ENCODE data around the gene ANKRD2.
"Not testable (repeated sequence)": the region's sequence is repeated elsewhere in the genome, so short reads cannot be mapped to it uniquely, and the experiment has no call there.

Gene ANKRD2

DNA sequence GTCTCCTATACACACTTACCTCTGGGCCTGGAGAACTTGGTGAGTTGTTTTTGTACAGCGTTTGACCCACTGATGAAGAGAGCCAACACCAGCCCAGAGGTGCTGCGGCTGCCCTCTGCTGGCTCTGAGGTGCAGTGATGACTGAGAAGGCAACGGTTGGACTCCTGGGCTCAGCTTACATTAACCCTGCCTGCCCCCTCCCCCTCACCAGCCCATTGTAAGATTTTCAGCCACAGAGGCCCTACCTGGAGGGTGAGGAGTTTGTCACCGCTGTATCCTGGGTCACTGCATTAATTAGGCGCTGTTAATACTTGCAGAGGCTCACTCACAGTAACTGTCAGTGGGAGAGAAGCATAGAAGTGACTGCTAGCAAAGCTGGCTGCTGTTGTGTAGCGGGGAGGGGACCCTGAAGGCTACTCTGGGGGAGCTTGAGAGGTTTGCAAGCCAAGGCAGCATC, 19.0 kb upstream of the ANKRD2 start:
- H3K4me3 ChIP-seq (ENCODE audit: control insufficient read depth, low read depth, low read length): no peak overlapping the region
- TF ChIP-seq, protein P1, sequence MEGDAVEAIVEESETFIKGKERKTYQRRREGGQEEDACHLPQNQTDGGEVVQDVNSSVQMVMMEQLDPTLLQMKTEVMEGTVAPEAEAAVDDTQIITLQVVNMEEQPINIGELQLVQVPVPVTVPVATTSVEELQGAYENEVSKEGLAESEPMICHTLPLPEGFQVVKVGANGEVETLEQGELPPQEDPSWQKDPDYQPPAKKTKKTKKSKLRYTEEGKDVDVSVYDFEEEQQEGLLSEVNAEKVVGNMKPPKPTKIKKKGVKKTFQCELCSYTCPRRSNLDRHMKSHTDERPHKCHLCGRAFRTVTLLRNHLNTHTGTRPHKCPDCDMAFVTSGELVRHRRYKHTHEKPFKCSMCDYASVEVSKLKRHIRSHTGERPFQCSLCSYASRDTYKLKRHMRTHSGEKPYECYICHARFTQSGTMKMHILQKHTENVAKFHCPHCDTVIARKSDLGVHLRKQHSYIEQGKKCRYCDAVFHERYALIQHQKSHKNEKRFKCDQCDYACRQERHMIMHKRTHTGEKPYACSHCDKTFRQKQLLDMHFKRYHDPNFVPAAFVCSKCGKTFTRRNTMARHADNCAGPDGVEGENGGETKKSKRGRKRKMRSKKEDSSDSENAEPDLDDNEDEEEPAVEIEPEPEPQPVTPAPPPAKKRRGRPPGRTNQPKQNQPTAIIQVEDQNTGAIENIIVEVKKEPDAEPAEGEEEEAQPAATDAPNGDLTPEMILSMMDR (conservative IDR thresholded peaks at IDR 0.05; ENCODE audit: control insufficient read depth, insufficient read depth, low read depth, low read length): peak; percentile 93
- peak; percentile 78 for DNase-seq (ENCODE audit: low read depth)

DNA sequence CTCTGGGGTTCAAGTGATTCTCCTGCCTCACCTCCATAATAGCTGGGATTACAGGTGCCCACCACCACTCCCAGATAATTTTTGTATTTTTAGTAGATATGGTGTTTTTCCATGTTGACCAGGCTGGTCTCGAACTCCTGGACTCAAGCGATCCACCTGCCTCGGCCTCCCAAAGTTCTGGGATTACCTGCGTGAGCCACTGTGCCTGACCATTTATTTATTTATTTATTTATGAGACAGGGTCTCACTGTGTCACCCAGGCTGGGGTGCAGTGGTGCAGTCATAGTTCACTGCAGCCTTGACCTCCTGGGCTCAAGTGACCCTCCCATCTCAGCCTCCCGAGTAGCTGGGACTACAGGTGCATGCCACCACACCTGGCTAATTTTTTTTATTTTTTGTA, 18.2 kb upstream of the ANKRD2 start:
- DNase-seq (ENCODE audit: low read depth); H3K4me3 ChIP-seq (ENCODE audit: control insufficient read depth, low read depth, low read length): not testable (repeated sequence)

DNA sequence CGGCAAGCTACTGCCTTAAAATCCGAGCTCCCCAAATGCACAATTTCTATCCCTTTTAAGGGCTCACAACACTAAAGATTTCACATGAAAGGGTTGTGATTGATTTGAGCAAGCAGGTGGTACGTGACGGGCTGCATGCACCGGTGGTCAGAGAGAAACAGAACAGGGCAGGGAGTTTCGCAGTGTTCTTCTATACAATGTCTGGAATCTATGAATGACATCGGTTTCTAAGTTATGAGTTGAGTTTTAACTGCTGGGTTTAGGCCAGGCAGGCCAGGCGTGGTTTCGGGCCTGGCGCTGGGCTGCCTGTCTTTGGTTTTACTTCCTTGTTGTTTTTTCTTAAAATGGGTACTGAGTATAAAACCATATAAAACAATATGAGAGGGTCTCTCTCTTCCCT, 17.0 kb upstream of the ANKRD2 start:
- not testable (repeated sequence) for H3K4me3 ChIP-seq (ENCODE audit: control insufficient read depth, low read depth, low read length); DNase-seq (ENCODE audit: low read depth)

DNA sequence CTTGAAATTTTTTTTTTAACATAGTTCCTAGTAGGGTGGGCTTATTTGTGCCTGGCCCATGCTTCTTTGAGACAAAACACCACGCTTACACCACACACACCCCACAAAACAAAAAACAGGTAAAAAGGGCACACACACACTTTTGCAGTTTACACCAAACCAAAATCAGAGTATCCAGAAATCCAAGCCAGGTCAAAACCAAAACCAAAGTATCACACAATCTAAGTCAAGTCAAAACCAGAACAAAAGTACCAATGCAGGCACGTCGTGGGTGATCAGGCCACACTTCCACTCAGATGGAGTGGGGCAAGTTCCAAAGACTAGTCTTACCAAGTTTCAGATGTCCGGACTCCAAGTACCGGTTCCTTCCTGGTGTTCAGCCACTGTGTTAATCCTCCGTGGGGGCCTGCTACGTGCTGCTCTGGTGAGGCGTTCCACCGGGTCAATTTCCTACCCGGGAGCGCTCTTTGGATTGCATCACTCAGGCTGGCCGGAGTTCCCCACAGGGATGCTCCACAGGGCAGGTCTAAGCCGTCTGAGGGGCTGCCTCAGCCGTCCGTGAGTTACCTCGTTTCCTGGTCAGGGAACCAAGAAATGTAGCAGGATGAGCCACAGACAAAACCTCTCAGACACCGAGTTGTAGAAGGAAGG, 11.7 kb upstream of the ANKRD2 start:
- peak overlapping the region; percentile 27 for H3K4me3 ChIP-seq (ENCODE audit: control insufficient read depth, low read depth, low read length)
- peak; percentile 58 for DNase-seq (ENCODE audit: low read depth)

DNA sequence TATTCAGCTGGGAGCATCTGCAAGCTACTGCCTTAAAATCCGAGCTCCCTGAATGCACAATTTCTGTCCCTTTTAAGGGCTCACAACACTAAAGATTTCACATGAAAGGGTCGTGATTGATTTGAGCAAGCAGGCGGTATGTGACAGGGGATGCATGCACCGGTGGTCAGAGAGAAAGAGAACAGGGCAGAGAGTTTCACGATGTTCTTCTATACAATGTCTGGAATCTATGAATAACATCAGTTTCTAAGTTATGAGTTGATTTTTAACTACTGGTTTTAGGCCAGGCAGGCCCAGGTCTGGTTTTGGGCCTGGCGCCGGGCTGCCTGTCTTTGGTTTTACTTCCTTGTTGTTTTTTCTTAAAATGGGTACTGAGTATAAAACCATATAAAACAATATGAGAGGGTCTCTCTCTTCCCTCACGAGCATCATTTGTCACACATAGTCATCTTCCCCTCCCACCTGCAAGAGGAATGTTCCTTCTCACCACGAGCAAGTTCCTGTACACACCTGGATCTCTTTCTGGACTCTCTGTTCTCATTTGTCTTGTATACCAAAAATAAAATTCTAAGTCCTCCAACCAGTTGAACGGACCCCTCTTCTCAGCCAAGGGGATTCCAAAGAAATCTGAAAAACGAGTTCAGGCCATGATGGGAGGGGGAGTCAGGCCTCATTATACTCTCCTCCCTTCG, 11.0 kb upstream of the ANKRD2 start:
- DNase-seq (ENCODE audit: low read depth); H3K4me3 ChIP-seq (ENCODE audit: control insufficient read depth, low read depth, low read length): not testable (repeated sequence)

DNA sequence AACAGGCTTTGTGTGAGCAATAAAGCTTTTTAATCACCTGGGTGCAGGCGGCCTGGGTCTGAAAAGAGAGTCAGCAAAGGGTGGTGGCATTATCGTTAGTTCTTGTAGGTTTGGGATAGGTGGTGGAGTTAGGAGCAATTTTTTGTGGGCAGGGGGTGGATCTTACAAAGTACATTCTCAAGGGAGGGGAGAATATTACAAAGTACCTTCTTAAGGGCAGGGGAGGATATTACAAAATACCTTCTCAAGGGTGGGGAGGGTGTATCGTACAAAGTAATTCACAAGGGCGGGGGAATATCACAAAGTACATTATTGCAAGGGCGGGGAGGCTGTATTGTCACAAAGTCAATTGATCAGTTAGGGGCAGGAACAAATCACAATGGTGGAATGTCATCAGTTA, 10.2 kb upstream of the ANKRD2 start:
- DNase-seq (ENCODE audit: low read depth); H3K4me3 ChIP-seq (ENCODE audit: control insufficient read depth, low read depth, low read length): not testable (repeated sequence)

DNA sequence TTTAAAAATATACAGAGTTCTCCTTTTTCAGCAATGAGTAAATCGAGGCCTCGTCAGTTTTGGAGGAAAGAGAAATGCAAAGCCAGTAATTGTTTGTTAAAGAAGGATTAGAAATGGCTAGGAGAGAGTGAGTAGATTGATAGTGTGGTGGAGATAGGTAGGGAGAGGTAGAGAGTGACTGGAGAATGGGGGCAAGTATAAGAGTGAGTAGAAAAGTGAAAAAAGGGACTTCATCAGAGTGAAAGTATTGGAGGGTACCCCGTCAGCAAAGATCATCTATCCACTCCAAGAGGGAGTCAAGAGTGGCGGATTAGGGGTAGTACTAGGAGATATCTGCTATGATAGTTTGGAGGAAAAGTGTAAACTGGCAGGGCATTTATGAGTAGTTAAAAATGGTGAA, 9.2 kb upstream of the ANKRD2 start:
- no peak for DNase-seq (ENCODE audit: low read depth)
- TF ChIP-seq, protein P1 (conservative IDR thresholded peaks at IDR 0.05; ENCODE audit: control insufficient read depth, insufficient read depth, low read depth, low read length): no peak
- H3K4me3 ChIP-seq (ENCODE audit: control insufficient read depth, low read depth, low read length): no peak overlapping the region

DNA sequence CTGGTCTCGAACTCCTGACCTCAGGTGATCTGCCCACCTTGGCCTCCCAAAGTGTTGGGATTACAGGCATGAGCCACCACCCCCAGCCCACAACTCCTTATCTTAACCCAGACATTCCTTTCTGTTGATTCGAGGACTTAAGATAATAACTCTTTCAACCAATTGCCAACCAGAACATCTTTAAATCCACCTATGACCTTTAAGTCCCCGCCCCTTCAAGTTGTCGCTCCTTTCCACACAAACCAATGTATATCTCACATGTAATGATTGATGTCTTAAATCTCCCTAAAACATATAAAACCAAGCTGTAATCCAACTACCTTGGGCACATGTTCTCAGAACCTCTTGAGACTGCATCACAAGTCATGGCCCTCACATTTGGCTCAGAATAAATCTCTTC, 7.8 kb upstream of the ANKRD2 start:
- H3K4me3 ChIP-seq (ENCODE audit: control insufficient read depth, low read depth, low read length): no peak overlapping the region
- TF ChIP-seq, protein P1 (conservative IDR thresholded peaks at IDR 0.05; ENCODE audit: control insufficient read depth, insufficient read depth, low read depth, low read length): no peak
- DNase-seq (ENCODE audit: low read depth): no peak

DNA sequence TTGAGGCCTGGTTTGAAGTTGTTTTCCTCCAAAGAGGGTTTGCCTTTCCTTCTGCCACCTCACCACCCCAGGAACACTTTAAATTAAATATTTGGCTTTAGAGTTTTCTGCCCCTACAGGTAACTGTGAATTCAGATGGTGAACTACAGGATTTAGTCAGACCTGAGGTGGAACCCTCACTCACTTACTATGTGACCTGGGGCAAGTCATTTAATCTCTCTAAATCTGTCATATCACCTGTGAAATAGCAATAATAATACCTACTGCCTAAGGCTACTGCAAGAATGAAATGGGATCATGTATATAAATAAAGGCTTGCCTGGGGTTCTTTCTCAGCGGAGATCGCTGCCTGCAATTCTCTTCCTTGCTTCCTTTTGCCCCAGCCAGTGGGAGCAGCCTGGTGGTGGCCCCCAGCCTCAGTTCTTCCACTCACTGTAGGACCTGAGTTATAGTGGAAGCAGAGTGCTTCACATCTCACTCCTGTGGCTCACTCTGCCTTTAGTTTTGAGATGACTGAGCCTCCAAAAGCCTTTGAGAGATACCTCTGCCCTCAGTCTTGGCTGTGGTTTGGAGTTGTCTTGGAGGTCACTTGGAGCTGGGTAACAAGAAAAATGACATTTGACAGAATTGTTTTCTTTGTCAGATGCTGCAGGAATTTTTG, 6.1 kb upstream of the ANKRD2 start:
- no peak overlapping the region for H3K4me3 ChIP-seq (ENCODE audit: control insufficient read depth, low read depth, low read length)
- TF ChIP-seq, protein P1 (conservative IDR thresholded peaks at IDR 0.05; ENCODE audit: control insufficient read depth, insufficient read depth, low read depth, low read length): no peak
- no peak for DNase-seq (ENCODE audit: low read depth)
